IMR-90 (cell line): ENCODE measurements around the gene HYOU1. TPM values are rescaled to one million over a fixed set of nuclear protein-coding genes. Genes with fewer than 3 reads are reported as not detected.

Experiments
- ATAC-seq: fragments of 200-7000 bp; cut with Tn5 transposase; 2 replicates; pipeline ENCODE4 v1.9.1; 2020; ENCODE audit warnings: low read depth, mild to moderate bottlenecking, moderate library complexity
- BruUV-seq: library from RNA; stranded (reverse); fragments of 400-500 nt; replicated peaks from 2 replicates; lab custom pipeline; 2021; lab: Mats Ljungman, UMichigan
- CTCF ChIA-PET: fragments of 300-600 bp; formaldehyde crosslinking; extraction: SDS; loops from one replicate; lab custom pipeline; 2021; ENCODE audit warnings: antibody characterized with exemption; lab: Yijun Ruan, JAX
- POLR2A ChIA-PET: fragments of 300-600 bp; sonication (Branson Sonifier 250); formaldehyde crosslinking; loops from one replicate; lab custom pipeline; 2022; ENCODE audit warnings: antibody characterized with exemption; ENCODE audit not compliant: unreplicated experiment; lab: Charles Lee
- DNase-seq: peaks from one replicate; pipeline ENCODE4 v3.0.0; 2013
- H2AFZ ChIP-seq: replicated peaks from 2 replicates; pipeline ENCODE3; 2013; ENCODE audit warnings: low read length, mild to moderate bottlenecking; ENCODE audit not compliant: poor library complexity
- H2AK5ac ChIP-seq: 2 replicates; pipeline ENCODE4 v1.6.1; 2013; ENCODE audit warnings: low read depth, low read length, inconsistent platforms
- H2AK9ac ChIP-seq: replicated peaks from 2 replicates; pipeline ENCODE3; 2013; ENCODE audit warnings: mild to moderate bottlenecking, low read depth, low read length, moderate library complexity; ENCODE audit not compliant: poor library complexity
- H2BK120ac ChIP-seq: 2 replicates; pipeline ENCODE4 v1.6.1; 2013; ENCODE audit warnings: low read depth, low read length, inconsistent platforms
- H2BK15ac ChIP-seq: 3 replicates; pipeline ENCODE4 v1.6.1; 2013; ENCODE audit warnings: low read depth, low read length, inconsistent platforms
- H2BK20ac ChIP-seq: 2 replicates; pipeline ENCODE4 v1.6.1; 2013; ENCODE audit warnings: low read depth, mild to moderate bottlenecking, inconsistent platforms, low read length, moderate library complexity
- H2BK5ac ChIP-seq: 2 replicates; pipeline ENCODE4 v1.6.1; 2013; ENCODE audit warnings: mild to moderate bottlenecking, low read depth, low read length, inconsistent platforms; ENCODE audit not compliant: poor library complexity, severe bottlenecking
- H3K14ac ChIP-seq: replicated peaks from 2 replicates; pipeline ENCODE4 v1.6.1; 2013; ENCODE audit warnings: low read depth, low read length, inconsistent platforms
- H3K18ac ChIP-seq: 2 replicates; pipeline ENCODE4 v1.6.1; 2013; ENCODE audit warnings: low read depth, low read length, control low read depth
- H3K23ac ChIP-seq: 2 replicates; pipeline ENCODE4 v1.6.1; 2013; ENCODE audit warnings: low read depth, low read length, inconsistent platforms
- H3K27ac ChIP-seq: 2 replicates; pipeline ENCODE4 v1.5.1; 2013; ENCODE audit warnings: mild to moderate bottlenecking, control low read depth, low read length; ENCODE audit not compliant: insufficient read depth
- H3K27me3 ChIP-seq: 2 replicates; pipeline ENCODE4 v1.6.1; 2013; ENCODE audit warnings: low read length; ENCODE audit not compliant: control insufficient read depth, insufficient read depth
- H3K36me3 ChIP-seq: 2 replicates; pipeline ENCODE4 v1.6.1; 2013; ENCODE audit warnings: low read length, mixed read lengths; ENCODE audit not compliant: control insufficient read depth, insufficient read depth
- H3K4ac ChIP-seq: 2 replicates; pipeline ENCODE4 v1.6.1; 2013; ENCODE audit warnings: low read depth, low read length, inconsistent platforms
- H3K4me1 ChIP-seq: 2 replicates; pipeline ENCODE4 v1.6.1; 2013; ENCODE audit warnings: low read length, mixed read lengths; ENCODE audit not compliant: control insufficient read depth, insufficient read depth
- H3K4me2 ChIP-seq: 2 replicates; pipeline ENCODE4 v1.6.1; 2013; ENCODE audit warnings: low read depth, mild to moderate bottlenecking, control low read depth, low read length, moderate library complexity
- H3K4me3 ChIP-seq: 2 replicates; pipeline ENCODE4 v1.5.1; 2013; ENCODE audit warnings: low read depth, mild to moderate bottlenecking, control low read depth, low read length, moderate library complexity; ENCODE audit not compliant: insufficient read depth
- H3K56ac ChIP-seq: 2 replicates; pipeline ENCODE4 v1.6.1; 2013; ENCODE audit warnings: low read length, inconsistent platforms; ENCODE audit not compliant: insufficient read depth; ENCODE audit errors: extremely low read depth
- H3K79me1 ChIP-seq, 2 experiments: 2 replicates each; pipeline ENCODE4 v1.6.1; 2013; ENCODE audit warnings: low read length in 2 of 2, inconsistent platforms in 1 of 2, low read depth in 1 of 2
- H3K9ac ChIP-seq: 2 replicates; pipeline ENCODE4 v1.6.1; 2013; ENCODE audit warnings: low read depth, low read length, control low read depth
- H3K9me1 ChIP-seq: 2 replicates; pipeline ENCODE4 v1.6.1; 2013; ENCODE audit warnings: low read length, inconsistent platforms; ENCODE audit not compliant: insufficient read depth
- H3K9me3 ChIP-seq: 2 replicates; pipeline ENCODE4 v1.6.1; 2013; ENCODE audit warnings: low read length; ENCODE audit not compliant: control insufficient read depth, insufficient read depth
- H4K20me1 ChIP-seq: 2 replicates; pipeline ENCODE4 v1.6.1; 2013; ENCODE audit warnings: low read length, inconsistent platforms; ENCODE audit not compliant: insufficient read depth
- H4K5ac ChIP-seq: 2 replicates; pipeline ENCODE4 v1.6.1; 2013; ENCODE audit warnings: mild to moderate bottlenecking, low read depth, low read length, control low read depth
- H4K8ac ChIP-seq, 2 experiments: 2 replicates each; pipeline ENCODE4 v1.6.1; 2013; ENCODE audit warnings: low read depth in 2 of 2, low read length in 2 of 2, control low read depth in 1 of 2, inconsistent platforms in 1 of 2
- H4K91ac ChIP-seq: 2 replicates; pipeline ENCODE4 v1.6.1; 2013; ENCODE audit warnings: low read depth, low read length, inconsistent platforms; ENCODE audit not compliant: insufficient read depth
- RAD21 ChIP-seq: IDR thresholded peaks from 2 replicates; pipeline ENCODE4 v1.6.1; 2012; ENCODE audit warnings: low read length, improper control_type of control experiment
- WGBS, 2 experiments: methylation state at CpG; one replicate each; pipeline versions ENCODE4 v1.1.5 to v1.1.7; 2013; ENCODE audit warnings: missing lambda C conversion rate in 2 of 2; ENCODE audit not compliant: insufficient read length in 1 of 2; ENCODE audit errors: extremely low coverage in 2 of 2; 5-methylcytosine and 5-hydroxymethylcytosine counted together
- dilution Hi-C: fragments of 300-500 bp; cut with HindIII; formaldehyde crosslinking; loops from one replicate; pipeline ENCODE4 v1.14.3; 2018; ENCODE audit warnings: low sequenced_read_pairs; ENCODE audit not compliant: unreplicated experiment
- in situ Hi-C: fragments of 300-500 bp; cut with MboI; formaldehyde crosslinking; loops from 3 replicates; pipeline ENCODE4 v1.14.3; 2019; ENCODE audit warnings: low sequenced_read_pairs, inconsistent platforms, mixed read lengths
- intact Hi-C: fragments of 100-400 bp; cut with micrococcal nuclease; formaldehyde crosslinking; loops from 2 replicates; pipeline ENCODE4 v1.10.0; 2022
- polyA plus RNA-seq, 3 experiments: library from polyadenylated mRNA; depleted of rRNA; stranded (reverse); fragments of >200 nt; gene quantifications; 2 replicates each; pipeline ENCODE4 v1.2.3, GENCODE V29; 2012; ENCODE audit warnings: low replicate concordance in 1 of 3
- total RNA-seq: library from RNA; depleted of rRNA; stranded (reverse); fragments of >200 nt; gene quantifications from 2 replicates; pipeline ENCODE4 v1.2.3, GENCODE V29; 2012
- TF ChIP-seq, protein P1 (sequence below): fragments of 150-350 bp; IDR thresholded peaks from 2 replicates; pipeline ENCODE4 v1.6.1; 2016; ENCODE audit warnings: low read depth, mild to moderate bottlenecking, low read length, moderate library complexity, borderline replicate concordance

Gene HYOU1
- total and polyA plus RNA-seq, 2 of the 4 experiments (the other 2 are of a cell fraction), result 117 to 181 TPM

GRCh38 chr11:119019996-119020395, 37.0 kb downstream of the HYOU1 start:
- no peak for ATAC-seq
- no peak overlapping the region for H3K27ac ChIP-seq
- no peak overlapping the region for H2AFZ ChIP-seq
- H2AK9ac ChIP-seq, result peak overlapping the region; percentile 7
- no CpG with 5 or more reads among the region's 2 CpGs for WGBS, 2 experiments
- TF ChIP-seq RAD21, result no peak
- TF ChIP-seq, protein P1, sequence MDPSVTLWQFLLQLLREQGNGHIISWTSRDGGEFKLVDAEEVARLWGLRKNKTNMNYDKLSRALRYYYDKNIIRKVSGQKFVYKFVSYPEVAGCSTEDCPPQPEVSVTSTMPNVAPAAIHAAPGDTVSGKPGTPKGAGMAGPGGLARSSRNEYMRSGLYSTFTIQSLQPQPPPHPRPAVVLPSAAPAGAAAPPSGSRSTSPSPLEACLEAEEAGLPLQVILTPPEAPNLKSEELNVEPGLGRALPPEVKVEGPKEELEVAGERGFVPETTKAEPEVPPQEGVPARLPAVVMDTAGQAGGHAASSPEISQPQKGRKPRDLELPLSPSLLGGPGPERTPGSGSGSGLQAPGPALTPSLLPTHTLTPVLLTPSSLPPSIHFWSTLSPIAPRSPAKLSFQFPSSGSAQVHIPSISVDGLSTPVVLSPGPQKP, result no peak
- peak overlapping the region; percentile 86 for H3K23ac ChIP-seq
- H2BK15ac ChIP-seq, result no peak overlapping the region
- H3K9me3 ChIP-seq, result no peaks in the 10 kb centered on the region
- H3K79me1 ChIP-seq, result peaks cover 25 to 64% of the 10 kb centered on the region in 2 experiments
- H3K27me3 ChIP-seq, result no peaks in the 10 kb centered on the region
- no peak overlapping the region for H3K4ac ChIP-seq
- H3K4me2 ChIP-seq, result peak overlapping the region; percentile 68; the same call in 1 of the 2 replicates
- intact Hi-C loops, result no loop called here
- no peak overlapping the region for H2BK5ac ChIP-seq
- no peak overlapping the region for H3K18ac ChIP-seq
- peaks cover 5% of the 10 kb centered on the region for H3K4me1 ChIP-seq
- H3K14ac ChIP-seq, result no peak overlapping the region; the same call in 1 of the 2 replicates
- CTCF ChIA-PET, result no interaction called here
- in situ Hi-C loops, result no loop called here
- no peak overlapping the region for H4K8ac ChIP-seq
- peaks cover 36% of the 10 kb centered on the region for H4K20me1 ChIP-seq
- no peak overlapping the region for H3K56ac ChIP-seq
- H4K5ac ChIP-seq, result no peak overlapping the region
- dilution Hi-C loops, result no loop called here
- POLR2A ChIA-PET, result no interaction called here
- DNase-seq, result no peak
- H2BK120ac ChIP-seq, result no peak overlapping the region
- BruUV-seq, result no TSS peak
- H3K9ac ChIP-seq, result 0 out of 2 replicates have a peak overlapping the region, but pooled peaks have one; percentile 23
- H3K4me3 ChIP-seq, result 0 out of 2 replicates have a peak overlapping the region, but pooled peaks have one; percentile 6
- no peak overlapping the region for H2AK5ac ChIP-seq
- peaks cover 37% of the 10 kb centered on the region for H3K36me3 ChIP-seq
- H3K9me1 ChIP-seq, result peaks cover 3% of the 10 kb centered on the region; the same call in 1 of the 2 replicates
- H2BK20ac ChIP-seq, result no peak overlapping the region
- H4K91ac ChIP-seq, result no peak overlapping the region
